GM18507 (cell line): ENCODE results near the gene CLEC4G.
"Not testable (repeated sequence)": the region's sequence is repeated elsewhere in the genome, so short reads cannot be mapped to it uniquely, and the experiment has no call there.

ENCODE experiments used
- DNase-seq: peaks from one replicate; pipeline ENCODE4 v3.0.0; 2011; ENCODE audit warnings: low read depth; ENCODE audit not compliant: insufficient read length; ENCODE audit errors: extremely low spot score
- FAIRE-seq: peaks from 2 replicates; lab custom pipeline; 2011; peaks lifted over from hg19 to GRCh38; lab: Jason Lieb, UNC

The CLEC4G gene

DNA sequence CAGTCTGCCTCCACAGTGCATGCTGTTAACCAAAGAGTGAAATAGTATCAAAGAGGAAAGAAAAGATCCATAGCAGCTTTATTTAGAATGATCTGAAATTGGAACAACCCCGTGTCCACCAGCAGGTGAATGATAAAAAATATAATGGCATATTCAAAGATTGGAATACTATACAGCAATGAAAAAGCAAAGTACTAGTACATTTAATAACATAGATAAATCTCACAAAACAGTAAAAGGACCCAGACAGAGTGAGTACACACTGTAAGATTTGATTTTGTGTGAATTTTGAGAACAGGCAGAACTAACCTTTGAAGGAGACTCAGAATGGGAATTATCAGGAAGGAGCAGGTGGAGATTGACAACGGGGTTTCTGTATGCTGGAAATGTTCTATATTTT lies 16.3 kb upstream of the CLEC4G start:
- FAIRE-seq: no peak
- no peak for DNase-seq

DNA sequence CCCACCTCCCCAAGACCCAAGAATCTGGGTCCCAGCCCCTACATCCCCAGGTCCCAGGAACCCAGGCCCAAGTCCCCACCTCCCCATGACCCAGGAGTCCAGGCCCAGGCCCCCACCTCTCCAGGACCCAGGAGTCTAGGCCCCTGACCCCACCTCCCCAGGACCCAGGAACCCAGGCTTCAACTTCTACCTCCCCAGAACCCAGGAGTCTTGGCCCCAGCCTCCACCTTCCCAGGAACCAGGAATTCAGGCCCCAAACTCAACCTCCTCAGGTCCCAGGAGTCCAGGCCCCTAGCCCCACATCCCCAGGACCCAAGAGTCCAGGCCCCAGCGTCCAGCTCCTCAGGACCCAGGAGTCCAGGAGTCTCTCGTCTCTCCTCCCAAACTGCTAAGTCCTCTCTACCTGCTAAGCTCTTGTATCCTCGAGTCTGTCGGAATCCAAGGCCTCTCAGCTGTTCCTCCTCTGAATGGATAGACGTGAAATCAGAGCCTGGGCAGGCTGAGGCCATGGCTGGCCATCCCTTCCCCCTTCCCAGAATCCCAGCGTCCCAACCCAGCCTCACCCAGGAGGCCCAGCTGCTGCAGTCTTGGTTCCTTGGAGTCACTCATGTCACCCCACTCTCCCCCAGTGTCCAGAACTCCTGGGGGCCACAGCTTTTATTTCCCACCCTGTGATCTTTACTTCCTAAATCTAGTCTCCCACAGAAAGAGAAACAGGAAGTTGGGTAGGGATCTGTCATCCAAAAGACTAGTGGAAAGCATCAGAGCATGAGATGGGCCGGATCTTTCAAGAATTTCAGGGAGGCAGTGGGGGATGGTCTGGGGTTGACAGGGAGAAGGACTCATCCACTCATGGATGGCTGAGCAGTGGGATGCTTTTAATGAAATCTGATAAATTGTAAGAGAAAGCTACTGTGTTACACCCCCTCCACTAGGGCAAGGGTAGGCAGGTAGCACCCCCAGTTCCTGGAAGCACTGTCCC lies 15.3 kb upstream of the CLEC4G start, which contains the start of gene CD209:
Gene CD209 (minus strand): TSS at position 632 of the 982 bp plus-strand sequence. CDS start 23 bp downstream, at position 609.
- DNase-seq (no peak), FAIRE-seq (no peak)

DNA sequence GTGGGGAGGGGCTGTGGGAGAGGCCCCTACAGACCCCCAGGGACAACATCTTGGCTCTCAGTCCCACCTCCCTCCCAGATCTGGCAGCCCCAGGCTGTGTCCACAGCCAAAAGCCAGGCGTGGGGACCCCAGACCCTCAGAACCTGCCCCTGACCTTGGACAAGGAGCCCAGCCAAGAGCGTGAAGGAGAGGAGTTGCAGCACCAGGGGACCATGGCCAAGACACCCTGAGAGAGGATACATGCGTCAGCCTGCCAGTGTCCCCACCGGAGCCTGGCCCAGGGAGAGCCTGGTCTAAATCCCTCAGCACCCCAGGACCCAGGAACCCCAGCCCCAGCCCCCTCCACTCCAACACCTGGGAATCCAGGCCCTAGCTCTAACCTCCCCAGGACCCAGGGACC lies 14.4 kb upstream of the CLEC4G start:
- not testable (repeated sequence) for FAIRE-seq, DNase-seq

DNA sequence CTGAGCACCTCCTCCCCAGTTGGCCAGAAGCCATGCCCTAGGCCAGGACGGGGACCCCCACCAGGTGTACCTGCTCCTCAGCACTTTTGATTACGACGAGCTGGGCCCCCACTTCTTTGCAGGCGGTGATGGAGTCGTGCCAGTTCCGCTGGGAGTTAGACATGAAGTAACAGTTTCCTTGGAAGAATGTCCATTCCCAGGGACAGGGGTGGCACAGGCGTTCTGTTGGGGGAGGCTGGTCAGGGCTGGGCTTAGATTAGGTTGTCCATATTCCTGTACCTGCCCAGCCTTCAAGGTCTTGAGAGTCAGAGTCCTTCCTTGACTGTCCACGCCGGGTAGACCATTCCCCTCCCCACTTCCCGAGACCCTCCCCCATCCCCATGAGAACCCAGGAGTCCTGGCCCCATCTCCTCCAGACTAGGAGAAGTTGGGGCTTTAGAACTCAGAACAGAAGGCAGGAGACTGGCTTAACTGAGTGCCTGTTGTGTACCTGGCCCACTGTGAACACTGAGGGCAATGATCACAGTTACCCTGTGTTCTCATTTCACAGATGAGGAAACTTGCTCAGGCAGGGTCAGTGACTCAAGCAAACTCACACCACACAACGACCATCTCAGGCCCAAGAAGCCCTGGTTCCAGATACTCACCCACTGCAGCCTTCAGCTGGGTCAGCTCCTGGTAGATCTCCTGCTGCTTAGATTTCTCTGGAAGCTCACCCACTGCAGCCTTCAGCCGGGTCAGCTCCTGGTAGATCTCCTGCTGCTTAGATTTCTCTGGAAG lies 13.2 kb upstream of the CLEC4G start:
- DNase-seq: no peak
- FAIRE-seq: no peak

DNA sequence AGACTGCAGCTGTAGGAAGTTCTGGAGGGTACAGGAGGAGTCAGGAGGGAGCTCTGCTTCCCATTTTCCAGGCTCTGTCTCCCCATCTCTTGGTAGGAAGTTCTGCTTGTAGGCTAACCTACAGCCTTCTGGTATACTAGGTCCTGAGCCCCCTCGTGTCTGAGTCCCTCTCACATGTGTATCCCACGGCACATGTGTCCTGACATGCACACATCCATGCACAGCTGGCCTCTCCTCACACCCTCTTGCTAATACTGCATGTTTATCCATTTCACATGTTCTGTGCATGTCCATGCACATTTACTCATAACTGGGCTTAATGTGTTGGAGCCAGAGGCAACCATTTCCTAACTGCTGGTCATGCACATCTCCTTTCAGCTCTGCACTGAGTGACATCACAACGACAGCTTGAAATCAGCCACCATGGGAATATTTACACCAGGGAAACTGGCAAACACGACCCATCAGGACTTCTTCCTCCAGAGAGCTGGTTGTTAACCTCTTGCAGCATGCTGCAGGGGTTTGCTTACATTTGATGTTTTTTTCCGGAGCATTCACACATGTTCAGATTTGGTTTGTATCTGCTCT lies 12.4 kb upstream of the CLEC4G start:
- FAIRE-seq (no peak), DNase-seq (no peak)

- DNase-seq (peak; percentile 68), FAIRE-seq (peak; percentile 73)
Measured at GRCh38 chr19:7743425-7743841, 11.5 kb upstream of the CLEC4G start.

DNA sequence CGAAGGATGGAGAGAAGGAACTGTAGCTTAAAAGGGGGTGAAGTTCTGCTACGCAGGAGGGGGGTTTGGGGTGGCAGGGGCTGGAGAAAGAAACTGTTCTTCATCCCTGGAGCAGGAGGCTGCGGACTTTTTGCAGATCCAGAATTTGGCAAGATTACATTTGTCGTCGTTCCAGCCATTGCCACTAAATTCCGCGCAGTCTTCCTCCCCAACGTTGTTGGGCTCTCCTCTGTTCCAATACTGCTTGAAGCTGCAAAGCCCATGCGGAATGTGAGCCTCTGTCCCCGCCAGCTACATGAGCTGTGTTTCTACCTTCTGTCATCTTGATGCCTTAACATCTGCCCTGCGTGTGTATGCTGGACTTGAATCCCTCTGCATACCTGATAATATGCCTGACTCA lies 11.1 kb upstream of the CLEC4G start:
- no peak for FAIRE-seq
- DNase-seq: no peak

DNA sequence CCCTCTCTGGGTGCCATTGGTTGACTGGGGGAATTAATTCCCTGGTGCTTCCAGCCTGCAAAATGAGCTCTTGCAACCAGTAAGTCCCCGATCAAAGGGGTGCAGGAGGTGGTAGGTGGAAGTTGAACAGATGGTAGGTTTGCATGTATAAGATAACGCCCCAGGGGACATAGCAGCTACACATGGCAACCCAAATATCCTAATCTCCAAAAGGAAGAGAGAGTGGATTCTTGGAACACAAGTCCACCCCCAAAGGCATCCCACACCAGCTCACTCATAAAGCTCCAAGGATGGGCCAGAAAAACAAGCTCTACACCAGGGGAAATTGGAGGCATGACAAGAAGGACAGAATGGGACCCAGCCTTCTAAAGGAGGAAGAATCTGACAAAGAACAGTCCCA lies 10.7 kb upstream of the CLEC4G start:
- no peak for FAIRE-seq
- DNase-seq: no peak

DNA sequence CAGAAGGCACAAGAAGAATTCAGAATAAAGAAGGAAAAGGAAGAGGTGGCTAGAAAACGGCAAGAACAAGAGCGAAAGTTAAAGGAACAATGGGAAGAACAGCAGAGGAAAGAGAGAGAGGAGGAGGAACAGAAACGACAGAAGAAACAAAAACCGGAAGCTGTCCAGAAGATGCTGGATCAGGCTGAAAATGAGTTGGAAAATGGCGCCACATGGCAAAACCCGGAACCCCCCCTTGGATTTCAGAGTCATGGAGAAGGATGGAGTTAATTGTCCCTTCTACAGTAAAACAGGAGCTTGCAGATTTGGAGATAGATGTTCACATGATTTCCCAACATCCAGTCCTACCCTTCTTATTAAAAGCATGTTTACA lies 8.8 kb upstream of the CLEC4G start:
- DNase-seq: no peak
- no peak for FAIRE-seq

DNA sequence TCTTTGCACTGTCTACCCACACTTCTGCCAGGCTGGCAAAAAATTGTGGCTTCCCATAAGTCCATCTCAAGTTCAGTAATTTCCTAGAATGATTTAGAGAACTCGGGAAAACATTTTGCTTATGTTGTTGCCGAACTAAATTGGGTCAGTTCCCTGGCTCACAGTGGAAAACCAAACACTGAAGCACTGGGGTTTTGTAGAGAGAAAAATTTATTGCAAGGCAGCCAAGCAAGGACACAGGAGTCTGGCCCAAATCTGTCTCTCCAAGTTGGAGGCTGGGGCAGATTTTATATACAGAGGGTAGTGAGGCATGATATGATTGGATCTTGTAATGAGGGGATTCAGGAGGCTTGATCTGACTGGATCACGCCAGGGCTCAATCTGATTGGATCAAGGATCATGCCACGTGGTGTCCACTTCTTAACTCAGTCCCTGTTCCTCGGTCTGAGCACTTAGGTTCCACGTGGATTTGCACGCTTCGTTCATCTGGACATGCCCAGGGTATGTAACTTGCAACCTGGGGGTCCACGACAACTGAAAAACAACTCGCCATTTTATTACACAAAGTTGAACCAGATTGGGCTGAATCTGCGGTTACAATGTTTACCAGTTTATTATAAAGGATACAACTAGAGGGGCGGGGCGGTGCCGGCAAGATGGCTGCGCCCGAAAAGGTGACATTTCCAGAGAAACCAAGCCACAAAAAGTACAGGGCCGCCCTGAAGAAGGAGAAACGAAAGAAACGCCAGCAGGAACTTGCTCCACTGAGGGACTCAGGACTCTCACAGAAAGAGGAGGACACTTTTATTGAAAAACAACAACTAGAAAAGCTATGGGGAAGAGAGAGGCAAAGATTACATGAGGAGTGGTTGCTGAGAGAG lies 8.1 kb upstream of the CLEC4G start:
- FAIRE-seq: peak; percentile 55
- DNase-seq: no peak

DNA sequence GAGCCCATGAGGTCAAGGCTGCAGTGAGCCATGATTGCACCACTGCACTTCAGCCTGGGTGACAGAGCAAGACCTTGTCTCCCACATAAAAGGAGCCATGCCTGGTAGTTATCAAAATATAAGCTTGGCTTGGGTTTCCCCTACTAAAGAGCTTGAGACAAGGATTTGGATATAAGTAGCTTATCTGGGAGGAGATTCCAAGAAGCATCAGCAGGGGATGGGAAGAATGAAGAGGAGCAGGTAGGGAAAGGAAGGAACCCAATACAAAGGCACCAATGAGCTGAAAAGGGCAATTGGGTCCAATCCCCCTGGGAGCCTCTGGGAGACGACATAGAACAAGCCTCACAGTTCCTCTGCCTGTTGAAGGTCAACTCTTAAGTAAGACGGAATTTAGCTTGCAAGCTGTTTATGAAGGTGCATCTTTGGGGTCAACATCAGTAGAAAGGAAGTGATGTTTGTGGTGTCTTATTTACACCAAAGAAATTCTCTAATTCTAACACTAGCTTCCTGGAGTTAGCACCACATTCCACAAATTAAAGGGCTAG lies 7.4 kb upstream of the CLEC4G start:
- FAIRE-seq (no peak), DNase-seq (no peak)

DNA sequence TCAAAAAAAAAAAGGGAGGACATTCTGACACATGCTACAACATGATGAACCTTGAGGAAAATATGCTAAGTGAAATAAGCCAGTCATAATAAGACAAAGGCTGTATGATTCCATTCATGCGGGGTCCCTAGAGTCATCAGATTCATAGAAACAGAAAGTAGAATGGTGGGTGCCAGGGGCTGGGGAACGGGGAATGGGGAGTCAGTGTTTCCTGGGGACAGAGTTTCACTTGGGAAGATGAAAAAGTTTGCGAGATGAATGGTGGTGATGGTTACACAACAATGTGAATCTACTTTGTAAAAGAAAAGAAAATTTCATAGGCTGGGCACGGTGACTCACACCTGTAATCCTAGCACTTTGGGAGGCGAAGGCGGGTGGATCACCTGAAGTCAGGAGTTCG lies 6.1 kb upstream of the CLEC4G start:
- no peak for FAIRE-seq
- no peak for DNase-seq

DNA sequence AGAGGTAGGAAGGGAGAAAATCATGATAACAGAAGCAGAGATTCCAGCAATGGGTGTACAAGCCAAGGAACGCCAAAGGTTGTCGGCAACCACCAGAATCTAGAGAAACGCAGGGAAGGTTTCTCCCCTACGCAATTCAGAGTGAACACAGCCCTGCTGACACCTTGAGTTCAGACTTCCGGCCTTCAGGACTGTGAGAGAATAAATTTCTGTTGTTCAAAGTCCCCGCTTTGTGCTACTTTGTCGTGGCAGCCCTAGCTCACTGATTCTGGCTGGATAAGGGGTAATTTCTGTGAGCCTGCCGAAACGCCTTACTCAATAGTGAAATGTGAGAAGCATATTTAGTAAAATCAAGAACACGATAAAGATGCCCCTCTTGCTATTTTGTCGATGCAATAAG lies 5.3 kb upstream of the CLEC4G start:
- no peak for FAIRE-seq
- DNase-seq: no peak

DNA sequence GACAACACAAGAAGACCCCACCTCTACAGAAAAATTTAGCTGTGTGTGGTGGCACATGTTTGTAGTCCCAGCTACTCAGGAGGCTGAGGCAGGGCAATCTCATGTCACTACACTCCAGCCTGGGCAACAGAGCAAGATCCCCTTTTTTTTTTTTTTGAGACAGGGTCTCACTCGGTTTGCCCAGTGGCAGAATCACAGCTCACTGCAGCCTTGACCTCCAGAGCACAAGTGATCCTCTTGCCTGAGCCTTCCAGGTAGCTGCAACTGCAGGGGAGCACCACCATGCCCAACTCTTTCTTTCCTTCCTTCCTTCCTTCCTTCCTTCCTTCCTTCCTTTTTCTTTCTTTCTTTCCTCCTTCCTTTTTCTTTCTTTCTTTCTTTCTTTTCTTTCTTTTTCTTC lies 4.2 kb upstream of the CLEC4G start:
- DNase-seq: no peak
- no peak for FAIRE-seq

GRCh38 chr19:7734220-7735203 lies 2.6 kb upstream of the CLEC4G start:
- no peak for DNase-seq
- no peak for FAIRE-seq

DNA sequence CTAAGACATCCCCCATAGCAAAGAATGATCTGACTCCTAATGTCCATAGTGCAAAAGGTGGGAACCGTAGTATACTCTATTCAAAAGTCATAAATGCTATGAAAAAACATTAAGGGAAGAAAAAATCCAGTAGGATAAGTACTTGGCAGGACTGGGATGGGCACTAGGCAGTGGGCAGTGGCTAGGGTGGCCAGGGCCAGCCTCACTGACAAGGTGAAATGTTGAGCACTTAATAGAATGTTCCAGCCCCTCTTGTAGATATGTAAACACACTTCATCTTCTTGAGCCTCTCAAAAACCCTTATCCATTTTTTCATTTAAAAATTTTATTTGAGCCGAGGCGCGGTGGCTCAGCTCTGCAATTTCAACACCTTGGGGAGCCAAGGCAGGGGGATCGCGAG lies 1.5 kb upstream of the CLEC4G start:
- FAIRE-seq (no peak), DNase-seq (no peak)

DNA sequence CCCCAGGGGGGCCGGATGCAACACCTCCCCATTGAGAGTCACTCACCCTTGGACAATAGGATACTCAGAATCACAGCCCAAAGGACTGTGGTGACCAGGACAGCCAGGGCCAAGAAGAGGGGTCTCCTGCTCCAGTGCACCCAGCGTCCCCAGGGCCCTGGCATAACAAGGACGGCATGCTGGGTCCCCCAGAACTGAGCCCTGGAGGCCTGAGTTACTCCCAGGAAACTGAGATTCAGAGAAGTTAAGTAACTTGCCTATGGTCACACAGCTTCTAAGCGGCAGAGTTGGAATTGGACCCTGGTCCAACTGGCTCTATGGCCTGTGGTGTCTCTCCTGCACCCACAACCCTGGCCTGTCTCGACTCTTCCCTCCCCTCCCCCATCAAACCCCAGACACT lies 295 bp downstream of the CLEC4G start:
- FAIRE-seq: no peak
- no peak for DNase-seq

GRCh38 chr19:7731218-7731595 lies 703 bp downstream of the CLEC4G start:
- FAIRE-seq: no peak

More at GRCh38 chr19:7731218-7731595, 703 bp downstream of the CLEC4G start:
- no peak for DNase-seq
